ENCODE data around the gene FUOM. TPM values are rescaled to one million over a fixed set of nuclear protein-coding genes. Genes with fewer than 3 reads are reported as not detected.

FUOM gene
- total and polyA plus RNA-seq, 9 of the 15 experiments (the other 6 are each of a cell fraction or from before 2014, with no cell fraction given) = 1.8 to 96.1 (median 27.0) TPM

- TF ChIP-seq, protein P1, sequence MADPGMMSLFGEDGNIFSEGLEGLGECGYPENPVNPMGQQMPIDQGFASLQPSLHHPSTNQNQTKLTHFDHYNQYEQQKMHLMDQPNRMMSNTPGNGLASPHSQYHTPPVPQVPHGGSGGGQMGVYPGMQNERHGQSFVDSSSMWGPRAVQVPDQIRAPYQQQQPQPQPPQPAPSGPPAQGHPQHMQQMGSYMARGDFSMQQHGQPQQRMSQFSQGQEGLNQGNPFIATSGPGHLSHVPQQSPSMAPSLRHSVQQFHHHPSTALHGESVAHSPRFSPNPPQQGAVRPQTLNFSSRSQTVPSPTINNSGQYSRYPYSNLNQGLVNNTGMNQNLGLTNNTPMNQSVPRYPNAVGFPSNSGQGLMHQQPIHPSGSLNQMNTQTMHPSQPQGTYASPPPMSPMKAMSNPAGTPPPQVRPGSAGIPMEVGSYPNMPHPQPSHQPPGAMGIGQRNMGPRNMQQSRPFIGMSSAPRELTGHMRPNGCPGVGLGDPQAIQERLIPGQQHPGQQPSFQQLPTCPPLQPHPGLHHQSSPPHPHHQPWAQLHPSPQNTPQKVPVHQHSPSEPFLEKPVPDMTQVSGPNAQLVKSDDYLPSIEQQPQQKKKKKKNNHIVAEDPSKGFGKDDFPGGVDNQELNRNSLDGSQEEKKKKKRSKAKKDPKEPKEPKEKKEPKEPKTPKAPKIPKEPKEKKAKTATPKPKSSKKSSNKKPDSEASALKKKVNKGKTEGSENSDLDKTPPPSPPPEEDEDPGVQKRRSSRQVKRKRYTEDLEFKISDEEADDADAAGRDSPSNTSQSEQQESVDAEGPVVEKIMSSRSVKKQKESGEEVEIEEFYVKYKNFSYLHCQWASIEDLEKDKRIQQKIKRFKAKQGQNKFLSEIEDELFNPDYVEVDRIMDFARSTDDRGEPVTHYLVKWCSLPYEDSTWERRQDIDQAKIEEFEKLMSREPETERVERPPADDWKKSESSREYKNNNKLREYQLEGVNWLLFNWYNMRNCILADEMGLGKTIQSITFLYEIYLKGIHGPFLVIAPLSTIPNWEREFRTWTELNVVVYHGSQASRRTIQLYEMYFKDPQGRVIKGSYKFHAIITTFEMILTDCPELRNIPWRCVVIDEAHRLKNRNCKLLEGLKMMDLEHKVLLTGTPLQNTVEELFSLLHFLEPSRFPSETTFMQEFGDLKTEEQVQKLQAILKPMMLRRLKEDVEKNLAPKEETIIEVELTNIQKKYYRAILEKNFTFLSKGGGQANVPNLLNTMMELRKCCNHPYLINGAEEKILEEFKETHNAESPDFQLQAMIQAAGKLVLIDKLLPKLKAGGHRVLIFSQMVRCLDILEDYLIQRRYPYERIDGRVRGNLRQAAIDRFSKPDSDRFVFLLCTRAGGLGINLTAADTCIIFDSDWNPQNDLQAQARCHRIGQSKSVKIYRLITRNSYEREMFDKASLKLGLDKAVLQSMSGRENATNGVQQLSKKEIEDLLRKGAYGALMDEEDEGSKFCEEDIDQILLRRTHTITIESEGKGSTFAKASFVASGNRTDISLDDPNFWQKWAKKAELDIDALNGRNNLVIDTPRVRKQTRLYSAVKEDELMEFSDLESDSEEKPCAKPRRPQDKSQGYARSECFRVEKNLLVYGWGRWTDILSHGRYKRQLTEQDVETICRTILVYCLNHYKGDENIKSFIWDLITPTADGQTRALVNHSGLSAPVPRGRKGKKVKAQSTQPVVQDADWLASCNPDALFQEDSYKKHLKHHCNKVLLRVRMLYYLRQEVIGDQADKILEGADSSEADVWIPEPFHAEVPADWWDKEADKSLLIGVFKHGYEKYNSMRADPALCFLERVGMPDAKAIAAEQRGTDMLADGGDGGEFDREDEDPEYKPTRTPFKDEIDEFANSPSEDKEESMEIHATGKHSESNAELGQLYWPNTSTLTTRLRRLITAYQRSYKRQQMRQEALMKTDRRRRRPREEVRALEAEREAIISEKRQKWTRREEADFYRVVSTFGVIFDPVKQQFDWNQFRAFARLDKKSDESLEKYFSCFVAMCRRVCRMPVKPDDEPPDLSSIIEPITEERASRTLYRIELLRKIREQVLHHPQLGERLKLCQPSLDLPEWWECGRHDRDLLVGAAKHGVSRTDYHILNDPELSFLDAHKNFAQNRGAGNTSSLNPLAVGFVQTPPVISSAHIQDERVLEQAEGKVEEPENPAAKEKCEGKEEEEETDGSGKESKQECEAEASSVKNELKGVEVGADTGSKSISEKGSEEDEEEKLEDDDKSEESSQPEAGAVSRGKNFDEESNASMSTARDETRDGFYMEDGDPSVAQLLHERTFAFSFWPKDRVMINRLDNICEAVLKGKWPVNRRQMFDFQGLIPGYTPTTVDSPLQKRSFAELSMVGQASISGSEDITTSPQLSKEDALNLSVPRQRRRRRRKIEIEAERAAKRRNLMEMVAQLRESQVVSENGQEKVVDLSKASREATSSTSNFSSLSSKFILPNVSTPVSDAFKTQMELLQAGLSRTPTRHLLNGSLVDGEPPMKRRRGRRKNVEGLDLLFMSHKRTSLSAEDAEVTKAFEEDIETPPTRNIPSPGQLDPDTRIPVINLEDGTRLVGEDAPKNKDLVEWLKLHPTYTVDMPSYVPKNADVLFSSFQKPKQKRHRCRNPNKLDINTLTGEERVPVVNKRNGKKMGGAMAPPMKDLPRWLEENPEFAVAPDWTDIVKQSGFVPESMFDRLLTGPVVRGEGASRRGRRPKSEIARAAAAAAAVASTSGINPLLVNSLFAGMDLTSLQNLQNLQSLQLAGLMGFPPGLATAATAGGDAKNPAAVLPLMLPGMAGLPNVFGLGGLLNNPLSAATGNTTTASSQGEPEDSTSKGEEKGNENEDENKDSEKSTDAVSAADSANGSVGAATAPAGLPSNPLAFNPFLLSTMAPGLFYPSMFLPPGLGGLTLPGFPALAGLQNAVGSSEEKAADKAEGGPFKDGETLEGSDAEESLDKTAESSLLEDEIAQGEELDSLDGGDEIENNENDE (IDR thresholded peaks at IDR 0.05; ENCODE audit: low read depth, low read length) = no peak
- TF ChIP-seq KLF1 (tag; IDR thresholded peaks at IDR 0.05) (0 out of 2 replicates have a peak, but pooled peaks have one; percentile 52), BDP1 (IDR thresholded peaks at IDR 0.05; ENCODE audit: insufficient read depth, insufficient read length) (no peak), GATA2 (CRISPR knock-in tag; IDR thresholded peaks at IDR 0.05) (no peak), DNMT1 (IDR thresholded peaks at IDR 0.05) (no peak), KAT8 (IDR thresholded peaks at IDR 0.05; ENCODE audit: low read depth) (no peak), HEY1 (CRISPR knock-in tag; IDR thresholded peaks at IDR 0.05; ENCODE audit: borderline replicate concordance) (no peak), KDM1A (IDR thresholded peaks at IDR 0.05) (no peak), SAP30 (IDR thresholded peaks at IDR 0.05; ENCODE audit: borderline replicate concordance, insufficient read depth, low read depth, low read length, poor library complexity, severe bottlenecking) (no peak), HSF4 (CRISPR knock-in tag; IDR thresholded peaks at IDR 0.05; ENCODE audit: borderline replicate concordance) (no peak), RBBP5 (IDR thresholded peaks at IDR 0.05; ENCODE audit: borderline replicate concordance, insufficient read depth, low read length, poor library complexity, severe bottlenecking) (peak; percentile 89), ZNF253 (CRISPR knock-in tag; conservative IDR thresholded peaks at IDR 0.05) (no peak), SOX6 (IDR thresholded peaks at IDR 0.05) (no peak), SLC30A9 (CRISPR knock-in tag; IDR thresholded peaks at IDR 0.05) (no peak)
- TF ChIP-seq, protein P2, sequence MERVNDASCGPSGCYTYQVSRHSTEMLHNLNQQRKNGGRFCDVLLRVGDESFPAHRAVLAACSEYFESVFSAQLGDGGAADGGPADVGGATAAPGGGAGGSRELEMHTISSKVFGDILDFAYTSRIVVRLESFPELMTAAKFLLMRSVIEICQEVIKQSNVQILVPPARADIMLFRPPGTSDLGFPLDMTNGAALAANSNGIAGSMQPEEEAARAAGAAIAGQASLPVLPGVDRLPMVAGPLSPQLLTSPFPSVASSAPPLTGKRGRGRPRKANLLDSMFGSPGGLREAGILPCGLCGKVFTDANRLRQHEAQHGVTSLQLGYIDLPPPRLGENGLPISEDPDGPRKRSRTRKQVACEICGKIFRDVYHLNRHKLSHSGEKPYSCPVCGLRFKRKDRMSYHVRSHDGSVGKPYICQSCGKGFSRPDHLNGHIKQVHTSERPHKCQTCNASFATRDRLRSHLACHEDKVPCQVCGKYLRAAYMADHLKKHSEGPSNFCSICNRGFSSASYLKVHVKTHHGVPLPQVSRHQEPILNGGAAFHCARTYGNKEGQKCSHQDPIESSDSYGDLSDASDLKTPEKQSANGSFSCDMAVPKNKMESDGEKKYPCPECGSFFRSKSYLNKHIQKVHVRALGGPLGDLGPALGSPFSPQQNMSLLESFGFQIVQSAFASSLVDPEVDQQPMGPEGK (CRISPR knock-in tag; IDR thresholded peaks at IDR 0.05; ENCODE audit: borderline replicate concordance) = no peak
These were observed 49.3 kb downstream of the FUOM start, which contains the start of the genes TUBGCP2 and ZNF511 (continued) for GRCh38 chr10:133308421-133309099.

Measured in K562 (cell line).